HG02852 (cell line): Measurements from ENCODE around the gene AKIP1.
"Not testable (repeated sequence)": the region's sequence is repeated elsewhere in the genome, so short reads cannot be mapped to it uniquely, and the experiment has no call there.

Experiments used
- ATAC-seq: cut with Tn5 transposase; IDR thresholded peaks from one replicate; pipeline ENCODE4 v1.9.1; 2021; ENCODE audit warnings: mild to moderate bottlenecking, moderate library complexity; ENCODE audit not compliant: unreplicated experiment

AKIP1 gene

GRCh38 chr11:8914661-8915018 is 3.7 kb downstream of the AKIP1 start:
- no peak for ATAC-seq

GRCh38 chr11:8917157-8917825 is 6.3 kb downstream of the AKIP1 start:
- ATAC-seq: no peak

DNA sequence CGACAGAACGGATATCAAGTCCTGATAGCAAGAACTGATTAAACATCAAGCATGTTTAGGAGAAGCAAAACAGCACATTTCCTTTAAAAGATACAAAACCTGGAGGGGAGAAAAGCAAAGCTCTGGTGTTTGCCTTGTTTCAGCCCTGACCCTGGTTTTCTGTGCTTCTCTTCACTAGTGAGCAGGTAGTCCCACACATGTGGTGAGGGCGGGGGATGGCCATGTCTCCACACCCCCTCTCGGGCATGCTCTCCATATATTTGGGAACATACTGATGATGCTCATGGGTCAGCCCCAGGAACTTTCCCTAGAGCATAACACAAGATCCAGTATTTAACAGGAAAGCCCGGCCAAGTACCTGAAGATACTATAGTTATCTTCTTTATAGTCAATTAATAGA is 11.7 kb downstream of the AKIP1 start:
- ATAC-seq: no peak

DNA sequence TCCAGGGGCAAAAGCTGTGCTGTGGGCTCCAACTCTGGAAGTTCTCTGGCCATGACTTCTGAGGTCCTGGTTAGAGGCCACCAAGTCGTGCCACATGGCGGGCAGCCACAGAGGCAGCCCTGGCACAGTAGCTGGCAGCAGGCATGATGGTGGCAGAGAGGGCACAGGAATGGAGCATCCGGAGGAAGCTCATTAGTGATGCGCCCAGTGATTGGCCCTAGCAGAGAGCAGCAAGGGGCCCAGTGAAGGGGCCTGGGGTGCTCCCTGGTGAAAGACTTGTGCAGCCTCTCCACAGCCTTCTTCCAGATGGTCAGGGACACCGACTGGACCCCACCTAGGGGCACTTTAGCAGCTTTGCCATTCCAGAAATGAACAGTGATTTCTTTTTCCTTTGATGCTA is 14.7 kb downstream of the AKIP1 start:
- no peak for ATAC-seq

DNA sequence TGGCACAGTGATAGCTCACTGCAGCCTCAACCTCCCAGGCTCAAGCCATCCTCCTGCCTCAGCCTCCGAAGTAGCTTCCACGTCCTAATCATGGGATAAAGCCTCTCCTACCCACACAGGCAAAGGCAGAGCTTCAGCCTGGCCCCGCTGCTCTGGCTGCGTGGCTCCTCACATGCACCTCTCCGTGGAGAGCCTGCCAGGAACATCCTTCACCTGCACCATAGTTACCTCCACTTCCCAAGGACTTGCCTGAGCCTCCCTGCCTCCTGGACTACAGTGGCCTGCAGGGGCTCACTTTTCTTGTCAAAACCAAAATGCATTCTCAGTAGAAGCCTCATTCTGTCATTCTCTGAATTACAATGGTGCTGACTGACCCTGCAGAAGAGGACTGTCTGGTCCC is 15.2 kb downstream of the AKIP1 start:
- no peak for ATAC-seq

DNA sequence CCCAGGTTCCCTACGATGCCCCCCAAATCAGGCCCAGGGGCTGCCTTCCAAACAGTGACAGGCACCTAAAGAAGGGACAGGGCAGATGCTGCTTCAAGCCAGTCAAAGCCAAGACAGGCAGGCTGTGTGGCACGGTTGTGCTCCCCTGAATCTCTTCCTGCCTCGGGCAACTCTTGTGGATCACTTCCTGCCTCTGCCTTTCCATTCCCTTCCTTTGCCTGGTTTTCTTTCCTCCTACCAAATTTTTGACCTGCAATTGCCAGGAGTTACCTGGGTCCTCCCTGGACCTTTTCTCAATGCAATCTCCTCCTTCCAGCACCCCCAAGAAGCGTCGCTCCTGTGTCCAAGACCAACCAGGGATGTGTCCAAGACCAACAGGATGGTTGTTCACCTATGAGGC is 16.2 kb downstream of the AKIP1 start:
- no peak for ATAC-seq

DNA sequence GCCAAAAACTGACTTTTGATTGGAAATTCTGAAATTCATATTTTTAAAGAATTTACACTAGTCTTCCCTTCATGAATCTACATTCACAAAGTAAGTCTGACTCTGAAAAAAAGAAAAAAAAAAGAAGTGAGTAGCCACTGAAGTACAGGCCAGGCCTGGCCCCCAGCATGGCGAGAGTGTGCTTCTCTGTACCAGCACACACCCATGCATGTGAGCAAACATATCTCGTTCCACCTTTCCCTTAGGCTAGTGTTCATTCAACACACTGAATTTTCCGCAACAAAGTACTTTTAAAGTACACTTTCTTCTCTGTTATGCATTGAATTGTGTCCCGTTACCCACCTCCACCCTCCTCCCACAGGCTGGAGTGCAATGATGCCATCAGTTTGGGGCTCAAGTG is 17.2 kb downstream of the AKIP1 start:
- no peak for ATAC-seq

GRCh38 chr11:8928981-8929615 is 18.1 kb downstream of the AKIP1 start:
- no peak for ATAC-seq

- no peak for ATAC-seq
Measured at GRCh38 chr11:8930456-8931175, 19.6 kb downstream of the AKIP1 start.

DNA sequence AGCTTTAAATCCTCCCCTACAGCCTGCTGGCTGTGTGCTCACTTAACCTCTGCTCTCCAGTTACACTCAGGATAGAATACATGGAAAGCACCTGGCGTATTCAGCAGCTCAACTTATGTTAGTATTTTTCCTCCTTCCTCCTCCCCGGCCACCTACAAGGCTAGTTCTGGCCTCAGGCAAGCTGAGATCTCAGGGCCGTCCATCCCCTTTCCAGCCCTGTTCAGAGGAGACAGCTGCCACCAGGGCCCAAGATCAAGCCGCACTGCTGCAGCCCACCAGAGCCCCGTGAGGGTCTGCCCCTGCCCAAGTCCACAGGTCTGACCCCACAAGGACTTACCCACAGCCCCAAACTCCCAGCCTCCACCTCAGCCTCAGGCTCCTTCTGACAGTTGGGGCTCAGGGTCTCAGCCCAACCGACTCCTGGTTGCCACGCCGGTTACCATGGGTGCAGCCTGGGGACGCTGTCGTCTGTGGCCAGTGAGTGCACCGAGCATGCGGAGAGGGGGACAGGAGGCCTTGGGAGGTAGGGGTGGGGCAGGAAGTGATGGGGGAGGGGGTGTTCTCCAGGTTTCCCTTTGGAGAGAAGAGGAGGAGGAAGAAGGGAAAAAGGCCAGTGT is 21.7 kb downstream of the AKIP1 start, which contains the start of gene C11orf16:
TSS of gene C11orf16 (minus strand) at position 384 of the 617 bp plus-strand sequence. CDS start 639 bp downstream, outside the sequence.
- no peak for ATAC-seq

GRCh38 chr11:8933931-8934330 is 22.9 kb downstream of the AKIP1 start:
- ATAC-seq: no peak

- no peak for ATAC-seq
Measured at GRCh38 chr11:8934742-8935488, 23.9 kb downstream of the AKIP1 start.

GRCh38 chr11:8935789-8936188 is 24.8 kb downstream of the AKIP1 start:
- ATAC-seq: not testable (repeated sequence)

- ATAC-seq: no peak
Measured at GRCh38 chr11:8937159-8937558, 26.2 kb downstream of the AKIP1 start.

- ATAC-seq: no peak
Measured at GRCh38 chr11:8937659-8938058, 26.7 kb downstream of the AKIP1 start.

- no peak for ATAC-seq
Measured at GRCh38 chr11:8941341-8942103, 30.5 kb downstream of the AKIP1 start.

GRCh38 chr11:8942518-8943066 is 31.6 kb downstream of the AKIP1 start, which contains the start of gene ASCL3:
Gene ASCL3 (minus strand): TSS chr11:8943016. CDS start chr11:8938161, 4,855 bp downstream.
- no peak for ATAC-seq

DNA sequence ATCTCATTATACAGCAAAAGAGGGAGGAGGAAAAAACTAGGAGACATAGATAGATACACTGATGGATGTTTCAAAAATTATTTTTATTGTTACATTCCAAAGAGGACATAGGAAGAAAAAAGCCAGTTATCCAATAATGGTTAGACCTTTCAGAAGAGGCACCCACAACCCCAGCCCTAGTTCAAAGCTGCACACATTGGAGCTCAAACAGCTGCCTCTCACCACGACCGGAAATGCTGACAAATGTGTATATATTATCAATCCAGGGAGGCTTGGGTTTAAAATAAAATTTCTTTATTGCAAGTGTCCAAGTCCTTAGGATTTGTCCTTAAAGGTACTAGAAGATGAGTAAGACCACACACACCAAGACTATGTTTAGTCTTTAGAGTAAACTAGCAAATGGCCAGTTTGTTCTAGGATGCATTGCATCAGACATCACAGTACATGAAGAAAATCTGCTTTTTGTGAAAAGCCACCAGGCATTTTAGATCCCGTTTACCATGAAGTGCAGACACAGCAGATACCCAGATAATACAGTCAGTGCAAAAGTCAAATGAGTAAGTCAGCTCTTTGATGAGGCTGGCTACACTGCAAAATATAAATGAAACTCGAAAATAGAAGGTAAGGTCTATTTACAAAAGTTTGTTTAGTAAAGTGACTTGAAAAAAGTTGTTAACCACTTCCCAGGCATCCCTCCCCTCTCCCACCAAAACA is 36.4 kb downstream of the AKIP1 start:
- ATAC-seq: no peak

- ATAC-seq: no peak
Measured at GRCh38 chr11:8948886-8949285, 37.9 kb downstream of the AKIP1 start.
